OCI-LY1 (cell line): ENCODE measurements around the gene FMNL1.

ENCODE experiments used
- H2AFZ ChIP-seq: fragments of 200-600 bp; sonication (generic), shearing (Covaris generic); 2 replicates; pipeline ENCODE4 v1.6.0; 2014; ENCODE audit warnings: antibody characterized with exemption, mild to moderate bottlenecking, low read length
- H3F3A ChIP-seq: fragments of 200-600 bp; sonication (generic), shearing (Covaris generic); 2 replicates; pipeline ENCODE4 v1.6.0; 2014; ENCODE audit warnings: mild to moderate bottlenecking, antibody characterized with exemption, low read length, moderate library complexity; ENCODE audit not compliant: insufficient read depth
- H3K27ac ChIP-seq: fragments of 200-600 bp; sonication (generic); 2 replicates; pipeline ENCODE4 v1.5.1; 2014; ENCODE audit warnings: low read length, mixed run types, mild to moderate bottlenecking, low read depth; ENCODE audit not compliant: poor library complexity, severe bottlenecking
- H3K27me3 ChIP-seq: fragments of 200-600 bp; sonication (generic); 2 replicates; pipeline ENCODE4 v1.6.0; 2014; ENCODE audit warnings: antibody characterized with exemption, mild to moderate bottlenecking, low read length, moderate library complexity; ENCODE audit not compliant: insufficient read depth
- H3K36me3 ChIP-seq: fragments of 200-600 bp; sonication (generic); 2 replicates; pipeline ENCODE4 v1.6.1; 2014; ENCODE audit warnings: mild to moderate bottlenecking, antibody characterized with exemption, low read length, moderate library complexity, mixed read lengths; ENCODE audit not compliant: insufficient read depth
- H3K4me1 ChIP-seq: fragments of 200-600 bp; sonication (generic); 2 replicates; pipeline ENCODE4 v1.5.1; 2014; ENCODE audit warnings: mild to moderate bottlenecking, low read length, moderate library complexity; ENCODE audit not compliant: insufficient read depth, severe bottlenecking
- H3K4me2 ChIP-seq: fragments of 200-600 bp; sonication (generic), shearing (Covaris generic); 2 replicates; pipeline ENCODE4 v1.6.1; 2014; ENCODE audit warnings: low read length
- H3K4me3 ChIP-seq: fragments of 200-600 bp; sonication (generic); 2 replicates; pipeline ENCODE4 v1.5.1; 2014; ENCODE audit warnings: low read length, low read depth, mild to moderate bottlenecking, mixed read lengths; ENCODE audit not compliant: poor library complexity, severe bottlenecking
- H3K79me2 ChIP-seq: fragments of 200-600 bp; shearing (Covaris generic); 2 replicates; pipeline ENCODE4 v1.6.1; 2016; ENCODE audit warnings: mixed run types, low read length, mixed read lengths; ENCODE audit not compliant: insufficient read depth
- H3K9ac ChIP-seq: fragments of 200-600 bp; sonication (generic), shearing (Covaris generic); 2 replicates; pipeline ENCODE4 v1.6.1; 2014; ENCODE audit warnings: mild to moderate bottlenecking, low read length, mixed read lengths
- H3K9me2 ChIP-seq: fragments of 200-600 bp; sonication (generic), shearing (Covaris generic); 2 replicates; pipeline ENCODE4 v1.6.1; 2014; ENCODE audit warnings: low read depth, mild to moderate bottlenecking, low read length, mixed read lengths
- H3K9me3 ChIP-seq: fragments of 200-600 bp; shearing (Covaris generic); 2 replicates; pipeline ENCODE4 v1.6.1; 2014; ENCODE audit warnings: low read length, mixed read lengths
- H4K20me1 ChIP-seq: fragments of 200-600 bp; sonication (generic), shearing (Covaris generic); 2 replicates; pipeline ENCODE4 v1.6.0; 2016; ENCODE audit warnings: mild to moderate bottlenecking, low read length; ENCODE audit not compliant: insufficient read depth
- EZH2 ChIP-seq: fragments of 200-600 bp; sonication (generic), shearing (Covaris generic); IDR thresholded peaks from 2 replicates; pipeline ENCODE4 v1.8.0; 2017; ENCODE audit warnings: borderline replicate concordance, mixed run types, mild to moderate bottlenecking, antibody characterized with exemption, low read length, moderate library complexity, mixed read lengths
- TF ChIP-seq, protein P1 (sequence below): fragments of 200-600 bp; sonication (generic), shearing (Covaris generic); IDR thresholded peaks from 2 replicates; pipeline ENCODE4 v1.5.1; 2017; ENCODE audit warnings: mild to moderate bottlenecking, antibody characterized with exemption, low read length, moderate library complexity, mixed read lengths

Gene FMNL1

DNA sequence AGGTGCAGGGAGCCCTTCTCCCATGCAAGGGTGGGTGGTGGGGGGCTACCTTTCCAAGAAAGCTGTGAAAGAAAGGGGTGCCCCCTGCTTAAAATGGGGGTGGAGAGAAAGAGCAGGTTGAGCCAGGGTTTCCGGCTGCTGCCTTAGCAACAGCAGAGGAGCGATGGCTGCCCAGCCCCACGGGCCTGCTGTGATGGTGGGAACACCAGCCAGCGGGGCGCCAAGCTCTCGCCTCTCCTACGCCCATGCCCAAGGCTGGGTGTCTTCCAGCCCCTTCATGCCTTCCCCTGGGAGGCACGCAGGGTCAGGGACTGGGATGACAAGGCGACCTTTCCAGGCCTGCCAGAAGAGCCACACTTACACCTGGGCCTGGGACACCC is 3.0 kb downstream of the FMNL1 start:
- no peaks in the 10 kb centered on the region for H4K20me1 ChIP-seq
- no peak for TF ChIP-seq EZH2
- TF ChIP-seq, protein P1, sequence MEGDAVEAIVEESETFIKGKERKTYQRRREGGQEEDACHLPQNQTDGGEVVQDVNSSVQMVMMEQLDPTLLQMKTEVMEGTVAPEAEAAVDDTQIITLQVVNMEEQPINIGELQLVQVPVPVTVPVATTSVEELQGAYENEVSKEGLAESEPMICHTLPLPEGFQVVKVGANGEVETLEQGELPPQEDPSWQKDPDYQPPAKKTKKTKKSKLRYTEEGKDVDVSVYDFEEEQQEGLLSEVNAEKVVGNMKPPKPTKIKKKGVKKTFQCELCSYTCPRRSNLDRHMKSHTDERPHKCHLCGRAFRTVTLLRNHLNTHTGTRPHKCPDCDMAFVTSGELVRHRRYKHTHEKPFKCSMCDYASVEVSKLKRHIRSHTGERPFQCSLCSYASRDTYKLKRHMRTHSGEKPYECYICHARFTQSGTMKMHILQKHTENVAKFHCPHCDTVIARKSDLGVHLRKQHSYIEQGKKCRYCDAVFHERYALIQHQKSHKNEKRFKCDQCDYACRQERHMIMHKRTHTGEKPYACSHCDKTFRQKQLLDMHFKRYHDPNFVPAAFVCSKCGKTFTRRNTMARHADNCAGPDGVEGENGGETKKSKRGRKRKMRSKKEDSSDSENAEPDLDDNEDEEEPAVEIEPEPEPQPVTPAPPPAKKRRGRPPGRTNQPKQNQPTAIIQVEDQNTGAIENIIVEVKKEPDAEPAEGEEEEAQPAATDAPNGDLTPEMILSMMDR = no peak
- no peaks in the 10 kb centered on the region for H3K9me2 ChIP-seq
- peak overlapping the region; percentile 79; the same call in 1 of the 2 replicates for H3K9ac ChIP-seq
- peaks cover 5% of the 10 kb centered on the region; the same call in 1 of the 2 replicates for H3F3A ChIP-seq
- H3K4me1 ChIP-seq = peaks cover 74% of the 10 kb centered on the region
- no peaks in the 10 kb centered on the region for H3K79me2 ChIP-seq
- peak overlapping the region; percentile 95 for H3K27ac ChIP-seq
- no peaks in the 10 kb centered on the region for H3K36me3 ChIP-seq
- peak overlapping the region; percentile 95 for H3K4me2 ChIP-seq
- H3K27me3 ChIP-seq = no peaks in the 10 kb centered on the region; the same call in 1 of the 2 replicates
- H3K4me3 ChIP-seq = peak overlapping the region; percentile 48
- no peaks in the 10 kb centered on the region for H3K9me3 ChIP-seq
- H2AFZ ChIP-seq = no peak overlapping the region

DNA sequence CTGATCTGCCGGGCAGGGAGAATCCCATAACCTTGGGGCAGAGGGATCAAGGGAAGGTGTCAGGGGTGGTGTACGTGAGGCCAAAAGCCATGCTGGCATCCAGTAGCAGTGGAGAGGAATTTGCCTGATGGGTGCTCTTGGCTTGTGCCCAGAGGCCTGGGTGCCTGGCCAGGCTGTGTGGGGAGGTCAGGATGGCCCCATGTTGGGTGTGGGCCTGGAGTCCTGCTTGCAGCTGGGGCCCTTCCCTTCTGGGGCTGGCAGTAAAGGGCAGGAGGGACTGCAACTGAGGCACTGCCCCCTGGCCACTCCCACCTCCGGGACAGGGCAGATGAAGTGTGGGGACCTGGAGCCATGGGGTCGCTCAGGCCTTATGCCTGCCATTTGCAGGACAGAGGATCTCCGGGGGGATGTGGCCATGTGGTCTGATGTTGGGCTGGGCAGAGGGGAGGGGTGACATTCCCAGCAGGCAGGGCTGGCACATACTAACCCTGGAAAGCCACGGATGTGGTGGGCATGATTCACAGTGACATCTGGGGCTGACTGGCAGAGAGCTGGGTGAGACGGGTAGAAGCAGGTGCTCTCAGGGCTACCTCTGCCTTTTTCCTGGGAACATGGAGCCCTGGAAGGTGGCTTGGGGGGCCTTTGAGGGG is 3.5 kb downstream of the FMNL1 start:
- peaks cover 74% of the 10 kb centered on the region for H3K4me1 ChIP-seq
- no peaks in the 10 kb centered on the region; the same call in 1 of the 2 replicates for H3K27me3 ChIP-seq
- no peaks in the 10 kb centered on the region for H3K36me3 ChIP-seq
- peak overlapping the region; percentile 66 for H3K9ac ChIP-seq
- peak overlapping the region; percentile 95 for H3K4me2 ChIP-seq
- no peaks in the 10 kb centered on the region for H3K79me2 ChIP-seq
- H3K4me3 ChIP-seq = peak overlapping the region; percentile 48
- peaks cover 5% of the 10 kb centered on the region; the same call in 1 of the 2 replicates for H3F3A ChIP-seq
- H2AFZ ChIP-seq = no peak overlapping the region
- peak overlapping the region; percentile 95 for H3K27ac ChIP-seq
- H3K9me2 ChIP-seq = no peaks in the 10 kb centered on the region
- no peaks in the 10 kb centered on the region for H3K9me3 ChIP-seq
- no peaks in the 10 kb centered on the region for H4K20me1 ChIP-seq
- no peak for TF ChIP-seq EZH2
- TF ChIP-seq, protein P1 = no peak

DNA sequence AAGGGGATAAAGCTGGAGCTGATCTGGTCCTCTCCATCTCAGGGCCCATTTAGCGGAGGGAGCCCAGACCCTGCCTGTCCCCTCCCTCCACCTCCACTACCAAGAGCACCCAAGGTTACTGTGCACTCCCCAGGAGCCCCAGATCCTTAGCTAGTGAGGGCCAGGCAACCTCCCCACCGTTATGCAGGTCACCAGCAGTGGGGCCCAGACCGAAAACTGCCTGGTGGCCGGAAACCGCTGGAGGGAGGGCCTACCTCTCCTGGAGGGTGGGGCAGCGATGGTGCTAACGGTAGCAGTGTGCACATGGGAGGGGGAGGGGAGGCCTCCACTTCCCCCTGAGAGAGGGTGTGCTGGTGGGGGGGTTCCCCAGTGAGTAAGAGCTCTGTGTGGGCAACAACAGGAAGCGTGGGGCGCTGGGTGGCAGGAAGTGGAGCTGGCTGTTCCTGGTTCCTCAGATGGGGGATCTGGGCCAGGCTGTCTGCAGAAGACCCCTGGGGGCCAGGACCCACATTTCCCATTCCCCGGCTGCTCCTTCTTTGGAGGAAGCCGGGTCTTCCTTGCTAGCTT is 4.4 kb downstream of the FMNL1 start:
- peak overlapping the region; percentile 95 for H3K27ac ChIP-seq
- no peak for TF ChIP-seq EZH2
- TF ChIP-seq, protein P1 = no peak
- no peaks in the 10 kb centered on the region for H3K9me2 ChIP-seq
- no peaks in the 10 kb centered on the region for H3K9me3 ChIP-seq
- H3K4me2 ChIP-seq = peak overlapping the region; percentile 95
- H3K79me2 ChIP-seq = no peaks in the 10 kb centered on the region
- H3K36me3 ChIP-seq = no peaks in the 10 kb centered on the region
- peaks cover 76% of the 10 kb centered on the region for H3K4me1 ChIP-seq
- H3K9ac ChIP-seq = peak overlapping the region; percentile 66
- H3K4me3 ChIP-seq = peak overlapping the region; percentile 48
- H3F3A ChIP-seq = peaks cover 5% of the 10 kb centered on the region; the same call in 1 of the 2 replicates
- H2AFZ ChIP-seq = no peak overlapping the region
- H3K27me3 ChIP-seq = no peaks in the 10 kb centered on the region
- no peaks in the 10 kb centered on the region for H4K20me1 ChIP-seq
